HFF-Myc (cell line): ENCODE data around the gene RPRD1A.

ENCODE experiments used
- DNase-seq: peaks from one replicate; pipeline ENCODE4 v3.0.0-alpha.2; 2011; ENCODE audit warnings: low read depth; ENCODE audit errors: extremely low read depth
- H3K4me3 ChIP-seq: replicated peaks from 2 replicates; pipeline ENCODE4 v1.5.1; 2011; ENCODE audit warnings: low read depth, mild to moderate bottlenecking, control low read depth, low read length
- TF ChIP-seq, protein P1 (sequence below): IDR thresholded peaks from 2 replicates; pipeline ENCODE4 v1.5.1; 2012; ENCODE audit warnings: mild to moderate bottlenecking, low read depth, low read length, control low read depth; ENCODE audit errors: missing control alignments

Gene RPRD1A

DNA sequence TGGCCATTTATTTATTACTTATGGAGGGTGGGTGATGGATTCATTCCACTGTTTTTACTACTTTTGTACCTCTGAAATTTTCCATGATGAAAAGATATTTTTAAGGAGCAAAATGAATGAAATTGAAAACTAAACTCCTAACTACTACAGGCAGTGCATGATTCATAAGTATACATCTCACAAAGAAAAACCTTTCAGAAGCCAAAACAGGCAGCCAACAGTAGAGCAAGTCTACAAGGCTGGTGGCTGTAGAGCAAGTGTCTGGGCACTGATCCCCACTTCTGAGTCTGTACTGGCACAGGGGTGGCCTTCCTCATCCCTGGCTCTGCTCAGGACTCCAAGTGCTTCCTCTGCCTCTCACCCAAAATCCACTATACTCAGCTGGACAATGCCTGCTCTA is 103.0 kb downstream of the RPRD1A start:
- no peak for DNase-seq
- TF ChIP-seq, protein P1, sequence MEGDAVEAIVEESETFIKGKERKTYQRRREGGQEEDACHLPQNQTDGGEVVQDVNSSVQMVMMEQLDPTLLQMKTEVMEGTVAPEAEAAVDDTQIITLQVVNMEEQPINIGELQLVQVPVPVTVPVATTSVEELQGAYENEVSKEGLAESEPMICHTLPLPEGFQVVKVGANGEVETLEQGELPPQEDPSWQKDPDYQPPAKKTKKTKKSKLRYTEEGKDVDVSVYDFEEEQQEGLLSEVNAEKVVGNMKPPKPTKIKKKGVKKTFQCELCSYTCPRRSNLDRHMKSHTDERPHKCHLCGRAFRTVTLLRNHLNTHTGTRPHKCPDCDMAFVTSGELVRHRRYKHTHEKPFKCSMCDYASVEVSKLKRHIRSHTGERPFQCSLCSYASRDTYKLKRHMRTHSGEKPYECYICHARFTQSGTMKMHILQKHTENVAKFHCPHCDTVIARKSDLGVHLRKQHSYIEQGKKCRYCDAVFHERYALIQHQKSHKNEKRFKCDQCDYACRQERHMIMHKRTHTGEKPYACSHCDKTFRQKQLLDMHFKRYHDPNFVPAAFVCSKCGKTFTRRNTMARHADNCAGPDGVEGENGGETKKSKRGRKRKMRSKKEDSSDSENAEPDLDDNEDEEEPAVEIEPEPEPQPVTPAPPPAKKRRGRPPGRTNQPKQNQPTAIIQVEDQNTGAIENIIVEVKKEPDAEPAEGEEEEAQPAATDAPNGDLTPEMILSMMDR, result no peak
- H3K4me3 ChIP-seq, result no peak overlapping the region

DNA sequence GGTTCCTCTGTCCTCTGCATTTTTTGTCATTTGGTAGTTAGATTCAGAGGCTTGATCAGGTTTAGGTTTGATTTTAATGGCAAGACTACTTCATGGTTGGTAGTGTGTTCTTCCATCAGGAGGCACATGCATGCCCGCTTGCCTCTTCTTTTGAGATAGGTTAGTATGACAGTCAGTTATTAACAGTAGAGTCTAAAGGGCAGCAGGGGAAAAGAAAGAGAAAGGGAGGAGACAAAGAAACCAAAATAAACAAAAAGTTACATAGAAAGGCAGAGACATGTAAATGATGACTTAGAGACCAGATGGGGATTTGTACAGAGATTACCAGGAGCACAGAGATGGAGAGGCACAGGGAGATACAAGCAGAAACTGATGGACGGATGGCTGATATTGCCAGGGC is 105.0 kb downstream of the RPRD1A start:
- no peak overlapping the region for H3K4me3 ChIP-seq
- no peak for DNase-seq
- TF ChIP-seq, protein P1, result no peak

DNA sequence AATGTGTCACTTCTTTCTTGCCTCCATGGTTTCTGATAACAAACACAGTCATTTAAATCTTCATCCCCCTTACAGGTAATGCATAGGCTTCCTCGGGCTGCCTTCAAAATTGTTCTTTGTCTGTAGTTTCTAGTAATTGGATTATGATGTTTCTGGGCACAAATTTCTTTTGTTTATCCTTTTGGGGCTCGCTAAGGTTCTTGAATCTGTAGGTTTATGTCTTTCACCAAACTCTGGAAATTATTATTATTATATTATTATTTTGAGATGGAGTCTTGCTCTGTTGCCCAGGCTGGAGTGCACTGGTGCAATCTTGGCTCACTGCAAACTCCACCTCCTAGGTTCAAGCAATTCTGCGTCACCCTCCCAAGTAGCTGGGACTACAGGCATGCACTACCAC is 111.1 kb downstream of the RPRD1A start:
- no peak for DNase-seq
- TF ChIP-seq, protein P1, result no peak
- H3K4me3 ChIP-seq, result no peak overlapping the region

DNA sequence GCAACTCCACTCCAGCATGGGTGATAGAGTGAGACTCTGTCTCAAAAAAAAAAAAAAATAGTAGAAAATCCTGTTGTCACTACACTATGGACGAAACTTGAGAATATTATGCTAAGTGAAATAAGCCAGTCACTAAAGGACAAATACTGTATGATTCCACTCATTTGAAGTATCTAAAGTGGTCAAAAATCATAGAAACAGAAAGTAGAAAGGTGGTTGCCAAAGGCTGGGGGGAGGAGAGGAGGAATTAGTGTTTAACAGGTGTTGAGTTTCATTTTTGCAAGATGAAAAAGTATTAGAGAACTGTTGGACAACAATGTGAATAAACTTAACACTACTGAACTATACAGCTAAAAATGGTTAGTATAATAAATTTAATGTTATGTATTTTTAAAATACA is 113.7 kb downstream of the RPRD1A start:
- TF ChIP-seq, protein P1, result no peak
- no peak overlapping the region for H3K4me3 ChIP-seq
- no peak for DNase-seq

DNA sequence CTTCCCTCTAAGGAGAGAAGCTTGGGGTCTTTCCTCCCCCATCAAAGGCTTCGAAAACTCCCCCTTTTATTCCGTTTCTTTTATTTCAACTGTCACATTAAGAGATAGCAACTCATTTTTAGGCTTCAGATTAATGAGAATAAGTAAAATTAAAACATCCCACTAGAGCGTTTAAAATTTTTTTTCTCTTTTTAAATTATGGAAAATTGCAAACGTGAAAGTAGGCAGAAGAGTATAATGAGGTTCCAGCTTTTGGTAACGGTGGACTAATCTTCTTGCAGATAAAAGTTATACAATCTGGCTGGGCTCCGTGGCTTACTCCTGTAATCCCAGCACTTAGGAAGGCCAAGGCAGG is 116.8 kb downstream of the RPRD1A start:
- TF ChIP-seq, protein P1, result no peak
- peak overlapping the region; percentile 39 for H3K4me3 ChIP-seq
- DNase-seq, result no peak

DNA sequence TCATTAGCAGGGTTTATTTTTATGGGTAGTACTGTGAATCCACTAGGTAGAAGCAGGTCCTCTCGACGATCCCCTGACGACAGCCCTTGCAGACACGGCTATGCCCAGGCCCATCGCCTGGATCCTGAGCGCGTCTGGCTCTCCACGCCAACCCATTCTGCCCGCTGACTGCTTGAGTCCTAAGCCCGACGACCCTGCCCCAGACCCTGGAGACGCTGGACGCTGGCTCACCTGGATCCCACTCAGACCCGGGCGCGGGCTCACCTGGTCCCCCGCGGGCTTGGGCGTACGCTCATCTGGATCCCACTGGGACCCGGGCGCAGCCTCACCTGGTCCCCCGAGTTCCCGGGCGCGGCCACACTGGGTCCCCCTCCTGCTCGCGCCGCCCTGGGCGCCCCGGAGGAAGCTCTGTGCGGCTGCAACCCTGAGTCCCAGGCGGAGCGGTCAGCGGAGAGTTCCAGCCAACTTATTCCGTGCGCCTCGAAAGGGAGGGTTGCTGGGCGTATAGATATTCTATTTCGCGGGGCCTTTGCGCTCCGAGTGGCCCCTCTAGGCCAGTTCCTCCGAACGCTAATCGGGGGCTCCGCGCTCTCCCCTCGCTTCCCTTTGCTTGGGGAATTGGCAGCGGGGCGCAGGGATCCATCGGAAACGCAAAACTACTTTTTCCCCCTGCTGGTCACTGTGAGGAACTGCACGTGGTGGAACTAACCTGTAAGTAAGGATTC is 117.3 kb downstream of the RPRD1A start:
- TF ChIP-seq, protein P1, result peak; percentile 92
- no peak for DNase-seq
- H3K4me3 ChIP-seq, result peak overlapping the region; percentile 39

DNA sequence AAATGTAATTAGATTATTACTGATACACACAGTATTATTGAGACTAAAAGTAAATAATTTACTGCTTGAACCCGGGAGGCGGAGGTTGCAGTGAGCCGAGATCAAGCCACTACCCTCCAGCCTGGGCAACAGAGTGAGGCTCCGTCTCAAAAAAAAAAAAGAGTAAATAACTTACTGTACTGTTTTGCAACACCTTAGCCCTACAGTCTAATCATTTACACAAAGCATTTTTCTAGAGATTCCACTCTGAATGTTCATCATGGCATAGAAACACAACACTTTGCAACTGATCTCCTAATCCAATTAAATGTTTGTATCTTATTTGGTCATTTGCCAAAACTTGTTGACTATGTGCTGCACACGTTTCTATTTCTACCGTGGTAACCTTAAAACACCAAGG is 118.3 kb downstream of the RPRD1A start:
- TF ChIP-seq, protein P1, result no peak
- no peak overlapping the region for H3K4me3 ChIP-seq

More for the DNA sequence above, 118.3 kb downstream of the RPRD1A start:
- DNase-seq, result no peak
